Subcutaneous adipose tissue (tissue), 4 donors: ENCODE measurements around the gene JKAMP. TPM values are rescaled to one million over a fixed set of nuclear protein-coding genes. Genes with fewer than 3 reads are reported as not detected.

ENCODE experiments used
- total RNA-seq, 4 donors: library from RNA; depleted of rRNA; stranded (reverse); fragments of >200 nt; gene quantifications; one replicate each; pipeline ENCODE4 v1.1.0, GENCODE V29; 2016
- TF ChIP-seq, protein P1 (sequence below): fragments of 450-650 bp; IDR thresholded peaks from one replicate; pipeline ENCODE4 v1.5.1; 2016; ENCODE audit warnings: low read depth, mild to moderate bottlenecking, control low read depth, antibody characterized with exemption, moderate library complexity

Gene JKAMP
- total RNA-seq, 4 donors from 2014 or later = 30.1 to 90.6 (median 66.8) TPM

DNA sequence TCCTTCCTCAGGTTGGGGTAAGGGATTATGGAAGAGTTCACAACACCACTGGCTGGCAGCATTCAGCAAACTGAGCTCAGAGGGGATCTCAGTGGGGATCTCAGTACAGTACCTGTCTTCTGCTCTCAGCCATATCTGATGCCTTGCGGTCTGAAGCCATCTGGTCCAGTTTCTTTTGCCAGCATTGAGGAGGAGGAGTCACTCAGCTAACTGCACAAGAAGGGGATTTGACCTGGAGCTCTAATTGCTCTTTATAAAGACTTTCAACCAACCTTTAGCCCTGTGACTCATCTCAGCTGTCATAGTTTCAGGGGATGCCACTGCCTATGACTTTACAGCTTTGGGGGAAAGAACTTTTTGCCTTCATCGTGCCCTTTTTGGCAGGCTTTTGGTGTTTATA, 44.9 kb downstream of the JKAMP start:
- TF ChIP-seq, protein P1, sequence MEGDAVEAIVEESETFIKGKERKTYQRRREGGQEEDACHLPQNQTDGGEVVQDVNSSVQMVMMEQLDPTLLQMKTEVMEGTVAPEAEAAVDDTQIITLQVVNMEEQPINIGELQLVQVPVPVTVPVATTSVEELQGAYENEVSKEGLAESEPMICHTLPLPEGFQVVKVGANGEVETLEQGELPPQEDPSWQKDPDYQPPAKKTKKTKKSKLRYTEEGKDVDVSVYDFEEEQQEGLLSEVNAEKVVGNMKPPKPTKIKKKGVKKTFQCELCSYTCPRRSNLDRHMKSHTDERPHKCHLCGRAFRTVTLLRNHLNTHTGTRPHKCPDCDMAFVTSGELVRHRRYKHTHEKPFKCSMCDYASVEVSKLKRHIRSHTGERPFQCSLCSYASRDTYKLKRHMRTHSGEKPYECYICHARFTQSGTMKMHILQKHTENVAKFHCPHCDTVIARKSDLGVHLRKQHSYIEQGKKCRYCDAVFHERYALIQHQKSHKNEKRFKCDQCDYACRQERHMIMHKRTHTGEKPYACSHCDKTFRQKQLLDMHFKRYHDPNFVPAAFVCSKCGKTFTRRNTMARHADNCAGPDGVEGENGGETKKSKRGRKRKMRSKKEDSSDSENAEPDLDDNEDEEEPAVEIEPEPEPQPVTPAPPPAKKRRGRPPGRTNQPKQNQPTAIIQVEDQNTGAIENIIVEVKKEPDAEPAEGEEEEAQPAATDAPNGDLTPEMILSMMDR = no peak

DNA sequence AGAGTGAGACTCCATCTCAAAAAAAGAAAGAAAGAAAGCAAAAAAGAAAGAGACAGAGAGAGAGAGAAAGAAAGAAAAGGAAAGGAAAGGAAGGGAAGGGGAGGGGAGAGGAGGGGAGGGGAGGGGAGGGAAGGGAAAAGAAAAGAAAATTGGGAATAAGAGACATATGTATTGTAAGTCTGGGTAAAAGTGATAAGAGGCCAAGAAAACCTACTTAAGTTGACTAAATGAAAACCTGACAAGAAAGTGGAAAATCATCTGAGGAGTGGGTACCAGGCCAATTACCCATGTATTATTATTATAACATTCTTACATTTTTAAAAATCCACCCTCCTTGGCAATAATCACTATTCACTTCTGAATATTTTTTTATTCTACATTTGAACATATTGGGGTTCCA, 46.0 kb downstream of the JKAMP start:
- TF ChIP-seq, protein P1 = no peak

DNA sequence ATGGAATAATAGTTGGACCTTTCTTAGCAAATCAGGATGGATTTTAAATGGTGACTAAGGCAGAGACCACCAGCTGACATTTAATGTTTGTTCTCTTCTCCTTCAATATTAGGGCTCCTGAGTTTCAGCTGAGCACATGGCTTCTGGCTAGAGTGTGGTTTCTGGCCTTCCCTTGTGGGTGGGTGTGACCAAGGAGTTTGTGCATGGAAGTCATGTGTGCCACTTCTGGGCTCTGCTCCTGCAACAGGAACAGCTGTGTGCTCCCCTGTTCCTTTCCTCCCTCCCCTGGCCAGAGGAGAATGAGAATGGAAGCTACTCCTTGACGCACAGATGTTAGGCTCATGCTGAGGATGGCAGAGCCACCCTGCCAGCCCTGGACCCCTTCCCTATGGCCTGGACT, 48.1 kb downstream of the JKAMP start:
- TF ChIP-seq, protein P1 = no peak

DNA sequence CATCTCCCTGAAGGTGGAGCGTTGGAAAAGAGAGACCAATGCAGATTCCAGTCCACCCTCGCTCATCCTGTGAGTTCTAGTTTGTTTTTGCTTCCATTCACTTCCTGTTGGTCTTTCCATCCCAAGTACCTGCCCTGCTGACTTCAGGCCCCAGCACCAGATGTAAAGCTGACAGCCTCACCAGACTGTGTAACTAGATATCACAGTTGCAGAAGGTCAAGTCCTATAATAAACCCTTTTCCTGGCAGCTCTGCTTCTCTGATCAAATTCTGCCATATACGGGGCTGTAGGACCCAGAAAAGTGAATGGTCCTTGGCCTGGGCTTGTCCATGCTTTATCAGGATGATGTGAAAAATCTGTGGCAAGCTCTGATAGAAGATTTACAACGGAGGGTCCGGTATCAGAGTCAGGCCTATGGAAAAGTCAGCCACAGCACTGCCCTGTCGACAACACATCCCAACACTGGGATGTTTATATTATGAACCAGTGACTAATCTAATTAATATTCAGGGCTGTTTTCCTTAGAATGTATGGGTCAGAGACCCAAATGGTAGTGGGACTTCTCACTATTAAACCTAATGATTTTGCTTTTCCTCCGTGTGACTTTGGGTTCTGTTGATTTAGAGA, 50.2 kb downstream of the JKAMP start:
- TF ChIP-seq, protein P1 = no peak

DNA sequence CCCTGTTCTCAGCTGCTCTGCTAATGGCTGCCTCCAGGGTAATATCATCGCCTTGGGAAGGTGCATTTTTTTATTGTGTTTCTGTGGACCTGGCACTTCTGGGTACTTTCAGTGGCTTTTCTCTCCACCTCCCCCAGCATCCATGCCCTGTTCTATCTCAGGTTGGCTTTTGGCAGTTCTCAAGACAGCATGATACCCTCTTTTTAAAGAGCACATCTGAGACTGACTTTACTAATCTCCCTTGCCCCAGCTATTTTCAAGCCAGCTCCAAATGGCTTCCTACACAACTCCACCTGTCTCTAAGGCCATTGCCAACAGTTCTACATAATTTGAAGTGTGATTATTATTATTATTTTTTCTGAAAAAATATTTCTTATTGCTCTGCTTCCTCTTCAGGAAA, 53.2 kb downstream of the JKAMP start:
- TF ChIP-seq, protein P1 = no peak

DNA sequence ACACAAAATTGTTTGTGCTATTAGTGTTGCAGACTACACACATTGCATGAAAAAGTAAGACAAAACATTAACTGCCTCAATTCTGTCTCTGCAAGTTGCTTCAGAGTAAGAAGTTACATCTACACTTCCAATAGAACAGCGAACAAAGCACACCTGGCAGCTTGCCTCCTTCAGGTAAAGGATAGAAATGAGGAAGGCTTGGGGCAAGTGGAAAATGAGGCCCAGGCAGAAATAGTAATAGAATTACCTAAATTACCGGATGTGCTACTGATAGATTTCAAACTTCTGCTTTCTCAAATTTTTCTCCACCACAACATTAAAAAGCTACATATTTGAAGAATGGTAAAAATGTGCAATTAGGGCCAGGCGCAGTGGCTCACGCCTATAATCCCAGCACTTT, 54.6 kb downstream of the JKAMP start:
- TF ChIP-seq, protein P1 = no peak

DNA sequence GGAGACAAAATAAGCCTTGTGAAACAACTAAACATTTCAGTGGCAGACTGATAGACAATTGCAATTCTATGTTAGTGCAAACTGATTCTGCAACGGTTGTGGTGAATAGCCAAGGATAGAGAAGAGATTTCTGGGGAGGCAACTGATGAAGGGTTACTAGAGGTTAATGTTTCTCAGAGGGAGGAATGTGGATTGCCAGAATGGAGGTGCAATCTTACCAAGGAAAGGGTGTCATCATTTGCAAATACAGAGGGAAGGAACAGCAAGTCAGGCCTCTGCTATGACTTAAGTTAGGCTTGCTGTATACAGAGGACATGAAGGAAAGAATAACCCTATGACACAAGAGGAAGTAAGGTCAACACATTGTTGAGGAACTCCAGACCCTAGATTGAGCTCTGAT, 56.5 kb downstream of the JKAMP start:
- TF ChIP-seq, protein P1 = no peak
